ENCODE results near the gene SYCP1. TPM values are rescaled to one million over a fixed set of nuclear protein-coding genes. Genes with fewer than 3 reads are reported as not detected.
"Not testable (repeated sequence)": the region's sequence is repeated elsewhere in the genome, so short reads cannot be mapped to it uniquely, and the experiment has no call there.

Gene SYCP1
- total RNA-seq, 1 donor from 2014 or later, result not detected

DNA sequence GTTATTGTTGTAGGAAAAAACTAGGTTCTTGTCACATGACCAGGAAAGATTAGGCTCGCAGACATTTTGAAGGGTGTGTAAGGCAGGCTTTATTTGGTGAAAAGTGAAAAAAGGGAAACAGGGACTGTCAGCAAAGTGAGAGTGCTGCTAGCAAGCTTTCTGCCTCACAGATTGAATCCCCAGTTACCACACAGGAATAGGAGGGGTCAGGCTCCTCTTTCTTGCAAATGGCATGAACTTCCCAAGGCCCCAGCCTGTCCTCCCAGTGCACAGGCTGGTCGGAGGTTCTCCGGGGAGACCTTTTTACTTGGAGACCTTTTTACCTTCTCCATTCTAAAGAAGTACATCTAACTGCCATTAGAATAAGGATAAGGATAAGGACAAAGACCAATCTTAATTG lies 42.1 kb downstream of the SYCP1 start:
- Mint-ChIP-seq H3K27ac (no peak overlapping the region), H3K4me1 (ENCODE audit: low read depth) (no peaks in the 10 kb centered on the region), H3K36me3 (ENCODE audit: low read depth) (no peaks in the 10 kb centered on the region), H3K9me3 (no peaks in the 10 kb centered on the region), H3K27me3 (ENCODE audit: insufficient read depth) (peaks cover 12% of the 10 kb centered on the region), H3K4me3 (no peak overlapping the region)
- intact Hi-C loops (cut with micrococcal nuclease), result no loop called here
- DNase-seq (ENCODE audit: low spot score), result no peak

DNA sequence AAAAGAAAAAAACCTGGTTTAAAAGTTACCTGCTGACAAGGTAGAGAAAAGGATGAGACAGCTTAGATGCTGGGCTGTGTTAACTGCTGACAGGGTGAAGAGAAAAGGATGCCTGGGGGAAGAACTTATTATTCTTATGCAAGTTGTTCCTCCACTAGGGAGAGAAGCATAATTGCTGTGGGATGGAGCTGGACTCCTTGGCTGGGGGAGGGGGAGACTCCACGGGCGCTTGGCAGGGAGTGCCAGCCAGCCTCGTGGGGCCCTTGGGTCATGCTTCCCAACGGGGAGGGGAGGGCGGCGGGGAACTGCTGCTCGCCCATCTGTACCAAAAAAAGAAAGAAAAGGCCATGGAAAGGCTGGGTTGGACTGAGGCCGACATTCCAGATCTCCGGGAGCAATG lies 47.2 kb downstream of the SYCP1 start:
- H3K4me3 Mint-ChIP-seq, result no peak overlapping the region
- no peak for DNase-seq (ENCODE audit: low spot score)
- intact Hi-C loops (cut with micrococcal nuclease), result no loop called here
- H3K27ac Mint-ChIP-seq, result no peak overlapping the region
- no peaks in the 10 kb centered on the region for H3K4me1 Mint-ChIP-seq (ENCODE audit: low read depth)
- H3K36me3 Mint-ChIP-seq (ENCODE audit: low read depth), result no peaks in the 10 kb centered on the region
- no peaks in the 10 kb centered on the region for H3K9me3 Mint-ChIP-seq
- H3K27me3 Mint-ChIP-seq (ENCODE audit: insufficient read depth), result peaks cover 6% of the 10 kb centered on the region

DNA sequence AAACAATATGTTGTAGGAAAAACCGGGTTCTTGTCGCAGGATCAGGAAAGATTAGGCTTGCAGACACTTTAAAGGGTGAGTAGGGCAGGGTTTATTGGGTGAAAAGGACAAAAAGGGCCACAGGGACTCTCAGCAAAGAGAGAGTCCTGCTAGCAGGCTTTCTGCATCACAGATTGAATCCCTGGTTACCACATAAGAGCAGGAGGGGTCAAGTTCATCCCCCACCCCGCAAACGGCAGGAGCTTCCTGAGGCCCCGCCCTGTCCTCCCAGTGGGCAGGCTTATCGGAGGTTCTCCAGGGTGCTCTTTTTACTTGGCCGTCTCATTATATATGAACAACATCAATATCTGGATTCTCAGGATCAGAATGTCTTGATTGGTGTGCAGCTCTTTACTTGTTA lies 47.7 kb downstream of the SYCP1 start:
- Mint-ChIP-seq H3K4me1 (ENCODE audit: low read depth) (no peaks in the 10 kb centered on the region), H3K4me3 (no peak overlapping the region), H3K27ac (no peak overlapping the region), H3K27me3 (ENCODE audit: insufficient read depth) (peaks cover 6% of the 10 kb centered on the region), H3K36me3 (ENCODE audit: low read depth) (no peaks in the 10 kb centered on the region), H3K9me3 (no peaks in the 10 kb centered on the region)
- intact Hi-C loops (cut with micrococcal nuclease), result no loop called here
- no peak for DNase-seq (ENCODE audit: low spot score)

DNA sequence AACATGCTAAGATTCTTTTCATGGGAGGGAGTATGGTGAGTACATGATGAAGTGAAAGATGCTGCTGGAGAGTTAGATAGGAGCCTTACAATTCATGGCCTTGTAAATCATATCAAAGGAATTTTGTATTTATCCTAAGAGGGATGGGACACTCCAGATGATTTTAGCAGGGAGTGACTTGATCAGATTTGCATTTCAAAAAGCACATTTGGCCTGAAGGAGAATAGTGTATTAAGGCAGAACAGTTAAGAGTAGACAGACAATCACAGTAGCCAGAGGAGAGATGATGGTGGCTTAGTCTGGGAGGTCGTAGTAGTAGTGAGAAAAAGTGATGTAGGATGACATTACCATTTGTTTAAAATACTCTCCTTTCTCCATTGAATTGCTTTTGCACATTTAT lies 48.8 kb downstream of the SYCP1 start:
- no peaks in the 10 kb centered on the region for H3K4me1 Mint-ChIP-seq (ENCODE audit: low read depth)
- no peak overlapping the region for H3K27ac Mint-ChIP-seq
- peaks cover 6% of the 10 kb centered on the region for H3K27me3 Mint-ChIP-seq (ENCODE audit: insufficient read depth)
- H3K36me3 Mint-ChIP-seq (ENCODE audit: low read depth), result no peaks in the 10 kb centered on the region
- H3K4me3 Mint-ChIP-seq, result no peak overlapping the region
- H3K9me3 Mint-ChIP-seq, result no peaks in the 10 kb centered on the region
- intact Hi-C loops (cut with micrococcal nuclease), result no loop called here
- DNase-seq (ENCODE audit: low spot score), result no peak

DNA sequence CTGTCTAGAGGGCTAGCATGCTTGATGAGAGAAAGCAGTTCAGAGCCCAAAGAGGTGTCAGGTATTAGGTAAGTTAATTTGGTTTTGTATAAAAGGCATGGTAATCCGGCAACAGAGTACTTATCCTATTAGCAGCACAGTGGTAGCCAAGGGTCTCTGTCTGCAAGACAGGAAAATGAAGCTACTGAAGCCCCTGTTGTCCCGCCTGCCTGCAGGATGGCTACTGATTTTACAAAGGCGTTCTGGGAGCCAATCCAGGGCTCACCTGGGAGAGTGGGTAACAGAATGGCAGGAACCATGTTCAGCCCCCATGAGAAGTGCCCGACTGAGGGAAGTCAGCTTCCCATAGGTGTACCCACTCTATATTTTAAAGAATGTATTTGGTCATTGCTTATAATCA lies 61.1 kb downstream of the SYCP1 start:
- peaks cover 12% of the 10 kb centered on the region for H3K27me3 Mint-ChIP-seq (ENCODE audit: insufficient read depth)
- H3K27ac Mint-ChIP-seq; H3K9me3 Mint-ChIP-seq; DNase-seq (ENCODE audit: low spot score); intact Hi-C loops (cut with micrococcal nuclease); H3K36me3 Mint-ChIP-seq (ENCODE audit: low read depth); H3K4me3 Mint-ChIP-seq; H3K4me1 Mint-ChIP-seq (ENCODE audit: low read depth): not testable (repeated sequence)

DNA sequence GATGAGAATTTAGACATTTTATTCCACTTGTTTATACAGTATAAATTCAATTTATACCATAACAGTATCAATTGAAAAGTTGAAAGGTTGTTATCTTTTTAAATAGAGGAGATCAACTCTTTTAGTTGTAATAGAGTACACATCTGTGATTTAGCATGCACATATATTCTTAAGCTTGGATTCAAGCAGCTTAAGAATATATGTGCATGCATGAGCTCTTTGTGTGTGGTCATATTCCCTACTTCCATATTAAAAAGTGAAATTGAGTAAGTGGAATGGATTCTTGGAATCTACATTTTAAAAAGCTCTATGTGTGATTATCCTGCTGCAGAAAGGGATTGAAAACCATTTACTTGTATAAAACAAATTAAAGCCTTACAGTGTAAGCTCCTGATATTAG lies 71.9 kb downstream of the SYCP1 start:
- DNase-seq (ENCODE audit: low spot score), result no peak
- intact Hi-C loops (cut with micrococcal nuclease), result no loop called here
- H3K4me1 Mint-ChIP-seq (ENCODE audit: low read depth), result no peaks in the 10 kb centered on the region
- no peaks in the 10 kb centered on the region for H3K36me3 Mint-ChIP-seq (ENCODE audit: low read depth)
- H3K27ac Mint-ChIP-seq, result no peak overlapping the region
- no peak overlapping the region for H3K4me3 Mint-ChIP-seq
- H3K27me3 Mint-ChIP-seq (ENCODE audit: insufficient read depth), result peaks cover 16% of the 10 kb centered on the region
- peaks cover 5% of the 10 kb centered on the region for H3K9me3 Mint-ChIP-seq

DNA sequence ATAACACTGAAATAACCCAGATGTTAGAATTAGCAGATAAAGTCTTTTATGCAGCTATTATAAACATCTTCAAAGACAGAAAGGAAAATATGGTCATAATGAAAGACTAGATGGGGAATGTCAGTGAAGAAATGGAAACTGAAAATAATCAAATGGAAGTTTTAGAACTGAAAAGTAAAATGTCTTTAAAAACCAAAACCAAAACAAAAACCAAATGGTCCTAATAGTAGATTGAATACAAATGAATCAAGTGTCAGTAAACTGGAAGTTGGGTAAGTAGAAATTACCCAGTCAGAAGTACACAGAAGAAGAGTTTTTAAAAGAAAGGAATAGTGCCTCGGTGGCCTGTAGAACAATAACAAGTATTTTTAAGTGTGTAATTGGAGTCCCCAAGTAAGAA lies 72.7 kb downstream of the SYCP1 start:
- Mint-ChIP-seq H3K4me1 (ENCODE audit: low read depth) (no peaks in the 10 kb centered on the region), H3K27me3 (ENCODE audit: insufficient read depth) (peaks cover 16% of the 10 kb centered on the region), H3K4me3 (no peak overlapping the region), H3K9me3 (peaks cover 5% of the 10 kb centered on the region), H3K36me3 (ENCODE audit: low read depth) (no peaks in the 10 kb centered on the region), H3K27ac (no peak overlapping the region)
- intact Hi-C loops (cut with micrococcal nuclease), result no loop called here
- no peak for DNase-seq (ENCODE audit: low spot score)

DNA sequence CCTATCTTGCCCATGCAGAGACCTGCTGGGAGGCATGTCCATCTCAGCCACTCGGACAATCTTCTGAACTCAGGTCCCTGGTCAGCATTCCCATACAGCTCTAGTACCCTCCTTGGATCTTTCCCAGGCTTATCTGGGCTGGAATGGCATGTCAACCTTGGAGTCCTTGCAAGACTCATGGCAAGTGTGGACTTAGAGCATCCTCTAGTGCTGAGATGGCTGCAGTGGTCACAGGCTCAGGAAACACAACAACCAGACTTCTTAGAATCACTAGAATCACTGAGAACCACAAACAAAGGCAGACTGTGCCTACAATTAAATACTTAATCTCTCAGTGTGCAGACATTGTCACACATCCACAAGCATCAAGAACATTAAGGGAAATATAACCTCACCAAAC lies 101.9 kb downstream of the SYCP1 start:
- Mint-ChIP-seq H3K4me3 (no peak overlapping the region), H3K9me3 (no peaks in the 10 kb centered on the region), H3K4me1 (ENCODE audit: low read depth) (no peaks in the 10 kb centered on the region), H3K36me3 (ENCODE audit: low read depth) (no peaks in the 10 kb centered on the region), H3K27ac (no peak overlapping the region), H3K27me3 (ENCODE audit: insufficient read depth) (peaks cover 3% of the 10 kb centered on the region)
- DNase-seq (ENCODE audit: low spot score), result no peak
- intact Hi-C loops (cut with micrococcal nuclease), result no loop called here

DNA sequence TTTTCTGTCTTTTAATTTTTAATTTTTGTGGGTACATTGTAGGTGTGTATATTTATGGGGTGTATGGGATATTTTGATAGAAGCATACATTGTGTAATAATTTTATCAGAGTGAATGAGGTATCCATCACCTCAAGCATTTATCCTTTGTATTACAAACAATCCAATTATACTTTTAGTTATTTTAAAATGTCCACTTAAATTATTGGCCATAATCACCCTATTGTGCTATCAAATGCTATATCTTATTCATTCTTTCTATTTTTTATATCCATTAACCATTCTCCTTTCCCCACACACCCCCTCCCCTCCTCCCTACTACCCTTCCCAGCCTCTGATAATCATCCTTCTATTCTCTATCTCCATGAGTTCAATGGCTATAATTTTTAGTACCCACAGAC lies 104.8 kb downstream of the SYCP1 start:
- H3K27ac Mint-ChIP-seq, result no peak overlapping the region
- no peak for DNase-seq (ENCODE audit: low spot score)
- H3K9me3 Mint-ChIP-seq, result no peaks in the 10 kb centered on the region
- intact Hi-C loops (cut with micrococcal nuclease), result no loop called here
- no peaks in the 10 kb centered on the region for H3K36me3 Mint-ChIP-seq (ENCODE audit: low read depth)
- peaks cover 8% of the 10 kb centered on the region for H3K27me3 Mint-ChIP-seq (ENCODE audit: insufficient read depth)
- H3K4me3 Mint-ChIP-seq, result no peak overlapping the region
- no peaks in the 10 kb centered on the region for H3K4me1 Mint-ChIP-seq (ENCODE audit: low read depth)

DNA sequence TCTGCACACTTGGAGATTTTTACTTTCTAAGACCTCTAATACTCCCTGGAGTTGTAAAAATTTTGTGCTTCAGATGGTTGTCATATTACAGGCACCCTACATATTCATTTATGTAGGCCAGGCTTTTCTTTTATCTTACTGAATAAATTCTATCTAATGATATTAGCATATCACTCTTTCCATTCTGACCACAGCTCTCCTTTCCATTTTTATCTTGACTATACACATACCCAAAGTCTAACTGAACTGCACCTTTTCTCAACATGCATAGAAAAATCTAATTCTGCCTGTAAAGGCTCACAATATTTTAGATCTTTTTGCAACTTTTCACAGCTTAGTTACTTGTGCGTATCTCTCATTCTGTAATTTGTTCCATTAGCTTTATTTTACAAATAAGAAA lies 122.2 kb downstream of the SYCP1 start:
- no peak for DNase-seq (ENCODE audit: low spot score)
- H3K27ac Mint-ChIP-seq, result no peak overlapping the region
- no peak overlapping the region for H3K4me3 Mint-ChIP-seq
- peaks cover 10% of the 10 kb centered on the region for H3K27me3 Mint-ChIP-seq (ENCODE audit: insufficient read depth)
- intact Hi-C loops (cut with micrococcal nuclease), result no loop called here
- H3K4me1 Mint-ChIP-seq (ENCODE audit: low read depth), result no peaks in the 10 kb centered on the region
- H3K9me3 Mint-ChIP-seq, result peaks cover 4% of the 10 kb centered on the region
- no peaks in the 10 kb centered on the region for H3K36me3 Mint-ChIP-seq (ENCODE audit: low read depth)

DNA sequence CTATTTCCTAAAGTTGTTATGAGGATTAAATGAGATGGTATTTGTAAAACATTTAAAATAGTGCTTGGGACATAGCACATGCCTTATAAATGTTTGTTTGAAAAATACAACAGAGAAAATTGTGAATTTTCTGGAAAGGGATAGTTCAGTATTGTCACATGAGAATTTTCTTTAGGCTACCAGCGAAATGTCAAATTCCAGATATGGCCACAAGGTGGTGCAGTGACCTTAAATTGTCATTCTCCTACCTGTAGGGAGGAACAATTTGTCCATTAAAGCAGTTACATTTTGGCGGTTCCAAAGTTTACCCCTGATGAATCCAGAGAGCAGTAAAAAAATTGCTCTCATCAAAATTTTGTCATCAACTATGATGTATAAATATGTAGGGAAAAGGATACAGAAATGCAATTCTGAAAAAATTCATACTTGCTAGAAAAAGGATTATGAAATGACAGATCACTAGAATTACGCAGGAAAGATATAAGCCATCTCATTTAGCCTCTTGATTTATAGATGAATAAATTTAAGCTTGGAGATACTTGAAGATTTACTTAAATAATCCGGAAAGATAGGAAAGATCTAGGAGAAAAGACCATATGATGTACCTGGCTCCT lies 124.7 kb downstream of the SYCP1 start:
- H3K27me3 Mint-ChIP-seq (ENCODE audit: insufficient read depth), result peaks cover 8% of the 10 kb centered on the region
- no peak overlapping the region for H3K27ac Mint-ChIP-seq
- H3K36me3 Mint-ChIP-seq (ENCODE audit: low read depth), result no peaks in the 10 kb centered on the region
- no peak overlapping the region for H3K4me3 Mint-ChIP-seq
- H3K4me1 Mint-ChIP-seq (ENCODE audit: low read depth), result no peaks in the 10 kb centered on the region
- intact Hi-C loops (cut with micrococcal nuclease), result loop anchor here (1.0 kb wide), 2 partner anchors 73 to 134 kb away; no protein-coding TSS in a partner anchor
- peak; percentile 27 for DNase-seq (ENCODE audit: low spot score)
- H3K9me3 Mint-ChIP-seq, result peaks cover 14% of the 10 kb centered on the region

DNA sequence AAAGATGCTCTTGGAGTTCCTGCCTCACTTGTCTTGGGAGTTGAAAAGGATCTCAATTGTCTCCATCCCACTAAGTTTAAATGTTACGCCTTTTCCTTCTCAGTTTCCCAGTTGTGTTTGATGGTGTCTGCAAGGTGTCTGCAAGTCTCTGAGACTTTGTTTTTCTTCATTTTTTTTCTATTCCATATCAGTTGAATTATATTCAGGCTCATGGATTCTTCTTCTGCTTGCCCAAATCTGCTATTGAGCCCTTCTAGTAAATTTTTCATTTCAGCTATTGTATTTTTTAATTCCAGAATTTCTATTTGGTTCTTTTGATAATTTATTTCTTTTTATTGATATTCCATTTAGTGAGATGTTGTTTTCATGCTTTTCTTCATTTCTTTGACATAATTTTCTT lies 127.6 kb downstream of the SYCP1 start:
- Mint-ChIP-seq H3K4me3 (no peak overlapping the region), H3K27ac (no peak overlapping the region), H3K4me1 (ENCODE audit: low read depth) (no peaks in the 10 kb centered on the region), H3K27me3 (ENCODE audit: insufficient read depth) (peaks cover 7% of the 10 kb centered on the region), H3K36me3 (ENCODE audit: low read depth) (no peaks in the 10 kb centered on the region), H3K9me3 (peaks cover 19% of the 10 kb centered on the region)
- no peak for DNase-seq (ENCODE audit: low spot score)
- intact Hi-C loops (cut with micrococcal nuclease), result no loop called here

DNA sequence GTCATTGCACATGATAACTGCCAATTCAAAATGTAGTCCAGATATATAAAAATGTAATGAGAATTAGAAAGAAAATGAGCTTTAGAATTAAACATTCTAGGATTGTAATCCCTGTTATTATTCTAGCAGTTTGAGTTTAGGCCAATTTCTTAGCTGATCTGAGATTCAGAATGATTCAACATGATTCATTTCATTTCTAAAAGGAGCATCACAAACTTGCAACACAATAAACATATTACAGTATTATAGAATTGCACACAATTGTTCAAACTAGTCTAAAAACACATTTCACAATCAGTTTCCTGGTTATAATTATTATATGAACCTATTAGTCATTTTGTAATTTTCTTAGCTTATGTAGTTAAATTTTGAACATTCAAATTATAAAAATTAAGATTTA lies 131.6 kb downstream of the SYCP1 start:
- intact Hi-C loops (cut with micrococcal nuclease), result no loop called here
- Mint-ChIP-seq H3K4me1 (ENCODE audit: low read depth) (no peaks in the 10 kb centered on the region), H3K4me3 (no peak overlapping the region), H3K27ac (no peak overlapping the region), H3K36me3 (ENCODE audit: low read depth) (no peaks in the 10 kb centered on the region), H3K27me3 (ENCODE audit: insufficient read depth) (peaks cover 5% of the 10 kb centered on the region), H3K9me3 (peaks cover 30% of the 10 kb centered on the region)
- no peak for DNase-seq (ENCODE audit: low spot score)

DNA sequence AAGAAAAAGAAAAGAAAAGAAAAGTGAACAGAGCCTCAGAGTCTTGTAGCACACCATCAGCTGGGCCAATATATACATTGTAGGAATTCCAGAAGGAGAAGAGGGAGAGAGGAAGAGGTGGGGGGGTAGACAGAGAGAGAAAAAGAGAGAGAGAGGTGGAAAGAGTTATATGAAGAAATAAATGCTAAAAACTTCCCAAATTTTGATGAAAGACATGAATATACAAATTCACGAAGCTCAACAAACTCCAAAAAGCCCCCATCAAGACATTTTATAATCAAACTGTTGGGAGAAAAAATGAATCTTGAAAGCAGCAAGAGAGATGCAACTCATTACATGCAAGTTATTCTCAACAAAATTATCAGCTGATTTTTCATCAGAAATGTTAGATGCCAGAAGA lies 133.4 kb downstream of the SYCP1 start:
- Mint-ChIP-seq H3K36me3 (ENCODE audit: low read depth) (no peaks in the 10 kb centered on the region), H3K27ac (no peak overlapping the region), H3K9me3 (peaks cover 16% of the 10 kb centered on the region), H3K27me3 (ENCODE audit: insufficient read depth) (peaks cover 7% of the 10 kb centered on the region), H3K4me3 (no peak overlapping the region), H3K4me1 (ENCODE audit: low read depth) (no peaks in the 10 kb centered on the region)
- intact Hi-C loops (cut with micrococcal nuclease), result no loop called here
- no peak for DNase-seq (ENCODE audit: low spot score)
